ENCODE results near the gene PTPN1.
A peak's percentile ranks its signal among the peaks of the same experiment; 100 is the strongest.
"Not testable (repeated sequence)": the region's sequence is repeated elsewhere in the genome, so short reads cannot be mapped to it uniquely, and the experiment has no call there.

Gene PTPN1

DNA sequence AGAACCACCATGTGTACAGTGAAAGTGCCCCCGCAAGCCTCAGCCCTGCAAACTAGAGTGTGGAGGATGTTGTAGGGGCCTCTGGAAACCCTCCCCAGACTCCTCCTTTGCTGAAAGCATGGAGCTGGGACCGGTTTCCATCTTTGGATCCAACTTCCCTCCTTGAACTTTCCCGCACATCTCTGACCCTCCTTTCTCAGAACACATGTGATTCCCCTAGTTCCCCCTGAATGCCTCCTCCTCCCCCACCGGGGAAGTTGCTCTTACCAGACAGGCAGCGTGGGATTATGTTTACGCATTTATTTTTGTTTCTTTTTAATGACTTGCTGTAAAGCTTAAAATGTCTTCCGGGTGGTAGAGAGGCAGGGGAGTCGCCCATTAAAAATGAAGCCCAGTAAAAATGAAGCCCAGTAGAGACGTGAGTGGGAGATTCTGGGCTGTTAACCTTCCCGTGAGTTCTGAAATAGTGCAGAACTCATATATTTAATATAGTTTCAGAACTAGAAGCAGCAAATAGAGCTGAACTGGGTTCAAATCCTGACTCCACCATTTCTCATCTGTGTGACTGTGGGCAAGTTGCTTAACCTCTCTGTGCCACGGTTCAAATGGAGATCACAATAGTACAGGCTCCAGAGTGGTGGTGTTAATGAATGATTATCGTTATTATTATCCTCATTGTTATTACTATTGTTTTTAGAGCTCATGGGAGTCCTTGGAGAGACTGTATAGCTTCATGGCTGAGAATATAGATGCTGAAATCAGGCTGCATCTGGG lies 8.0 kb upstream of the PTPN1 start:
- Histone ChIP-seq H3K27me3 (ENCODE audit: control insufficient read depth, insufficient read depth, low read length) (no peaks in the 10 kb centered on the region), H3K9me3 (ENCODE audit: control insufficient read depth, insufficient read depth, low read depth, low read length) (no peaks in the 10 kb centered on the region), H3K4me1 (ENCODE audit: control insufficient read depth, insufficient read depth, low read length) (peaks cover 7% of the 10 kb centered on the region), H3K27ac (ENCODE audit: low read depth, low read length) (no peak overlapping the region), H3K9ac (ENCODE audit: low read length) (no peak overlapping the region), H3K4me3 (ENCODE audit: low read depth, low read length) (no peak overlapping the region), H3K36me3 (ENCODE audit: control insufficient read depth, insufficient read depth, low read length) (no peaks in the 10 kb centered on the region)

DNA sequence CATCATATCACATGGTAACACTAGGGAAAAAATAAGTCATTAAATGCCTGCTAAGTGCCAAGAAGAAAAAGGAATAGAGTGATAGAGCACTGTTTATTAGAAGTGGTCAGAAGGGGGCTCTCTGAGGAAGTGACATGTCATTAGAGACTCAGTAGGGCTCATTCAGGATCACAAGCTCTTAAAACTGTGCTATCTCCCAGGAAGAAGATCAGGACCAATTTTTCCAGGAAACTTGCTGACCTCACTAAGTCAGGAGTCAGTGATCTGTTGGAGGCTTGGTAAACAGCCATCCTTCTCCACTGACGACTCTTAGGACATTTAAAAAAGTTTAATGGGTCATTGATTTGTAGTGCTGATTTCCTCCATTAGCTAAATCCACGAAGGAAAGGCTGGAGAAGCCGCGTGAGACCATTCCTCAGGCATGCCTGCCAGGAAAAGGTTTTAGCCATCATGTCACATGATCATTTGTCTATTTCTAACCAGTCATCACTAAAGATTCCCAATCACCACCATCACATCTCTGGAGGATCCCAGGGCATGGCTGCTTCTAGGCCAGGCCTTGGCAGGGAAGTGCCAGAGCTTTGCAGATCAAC lies 5.9 kb upstream of the PTPN1 start:
- H3K36me3 ChIP-seq (ENCODE audit: control insufficient read depth, insufficient read depth, low read length): no peaks in the 10 kb centered on the region
- no peak overlapping the region for H3K27ac ChIP-seq (ENCODE audit: low read depth, low read length)
- no peaks in the 10 kb centered on the region for H3K9me3 ChIP-seq (ENCODE audit: control insufficient read depth, insufficient read depth, low read depth, low read length)
- no peaks in the 10 kb centered on the region for H3K27me3 ChIP-seq (ENCODE audit: control insufficient read depth, insufficient read depth, low read length)
- H3K4me1 ChIP-seq (ENCODE audit: control insufficient read depth, insufficient read depth, low read length): peaks cover 8% of the 10 kb centered on the region
- H3K4me3 ChIP-seq (ENCODE audit: low read depth, low read length): no peak overlapping the region
- H3K9ac ChIP-seq (ENCODE audit: low read length): no peak overlapping the region

DNA sequence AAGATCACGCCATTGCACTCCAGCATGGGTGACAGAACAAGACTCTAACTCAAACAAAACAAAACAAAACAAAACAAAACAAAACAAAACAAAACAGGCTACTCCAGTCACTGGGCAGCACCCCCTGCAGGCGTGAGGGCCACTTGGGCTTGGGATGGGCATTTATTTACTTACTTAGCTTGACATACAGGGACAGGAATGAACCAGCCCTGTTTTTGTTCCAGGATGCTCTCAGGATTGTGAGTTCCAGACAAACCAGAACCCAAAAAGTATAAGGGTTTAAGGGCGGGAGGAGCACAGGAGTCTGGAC lies 4.0 kb upstream of the PTPN1 start:
- no peaks in the 10 kb centered on the region for H3K36me3 ChIP-seq (ENCODE audit: control insufficient read depth, insufficient read depth, low read length)
- no peaks in the 10 kb centered on the region for H3K9me3 ChIP-seq (ENCODE audit: control insufficient read depth, insufficient read depth, low read depth, low read length)
- H3K27ac ChIP-seq (ENCODE audit: low read depth, low read length): no peak overlapping the region
- H3K4me3 ChIP-seq (ENCODE audit: low read depth, low read length): no peak overlapping the region
- peaks cover 14% of the 10 kb centered on the region for H3K4me1 ChIP-seq (ENCODE audit: control insufficient read depth, insufficient read depth, low read length)
- H3K27me3 ChIP-seq (ENCODE audit: control insufficient read depth, insufficient read depth, low read length): no peaks in the 10 kb centered on the region
- no peak overlapping the region for H3K9ac ChIP-seq (ENCODE audit: low read length)

DNA sequence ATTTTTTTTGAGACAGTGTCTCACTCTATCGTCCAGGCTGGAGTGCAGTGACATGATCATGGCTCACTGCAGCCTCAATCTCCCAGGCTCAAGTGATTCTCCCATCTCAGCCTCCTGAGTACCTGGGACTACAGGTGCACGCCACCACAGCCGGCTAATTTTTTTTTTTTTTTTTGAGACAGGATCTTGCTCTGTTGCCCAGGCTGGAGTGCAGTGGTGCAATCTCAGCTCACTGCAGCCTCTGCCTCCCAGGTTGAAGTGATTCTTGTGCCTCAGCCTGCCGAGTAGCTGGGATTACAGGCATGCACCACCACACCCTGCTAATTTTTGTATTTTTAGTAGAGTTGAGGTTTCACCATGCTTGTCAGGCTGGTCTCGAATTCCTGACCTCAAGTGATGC lies 2.4 kb upstream of the PTPN1 start:
- H3K4me1 ChIP-seq (ENCODE audit: control insufficient read depth, insufficient read depth, low read length): peaks cover 26% of the 10 kb centered on the region
- H3K36me3 ChIP-seq (ENCODE audit: control insufficient read depth, insufficient read depth, low read length); H3K9me3 ChIP-seq (ENCODE audit: control insufficient read depth, insufficient read depth, low read depth, low read length); H3K9ac ChIP-seq (ENCODE audit: low read length); H3K27me3 ChIP-seq (ENCODE audit: control insufficient read depth, insufficient read depth, low read length); H3K4me3 ChIP-seq (ENCODE audit: low read depth, low read length); H3K27ac ChIP-seq (ENCODE audit: low read depth, low read length): not testable (repeated sequence)

DNA sequence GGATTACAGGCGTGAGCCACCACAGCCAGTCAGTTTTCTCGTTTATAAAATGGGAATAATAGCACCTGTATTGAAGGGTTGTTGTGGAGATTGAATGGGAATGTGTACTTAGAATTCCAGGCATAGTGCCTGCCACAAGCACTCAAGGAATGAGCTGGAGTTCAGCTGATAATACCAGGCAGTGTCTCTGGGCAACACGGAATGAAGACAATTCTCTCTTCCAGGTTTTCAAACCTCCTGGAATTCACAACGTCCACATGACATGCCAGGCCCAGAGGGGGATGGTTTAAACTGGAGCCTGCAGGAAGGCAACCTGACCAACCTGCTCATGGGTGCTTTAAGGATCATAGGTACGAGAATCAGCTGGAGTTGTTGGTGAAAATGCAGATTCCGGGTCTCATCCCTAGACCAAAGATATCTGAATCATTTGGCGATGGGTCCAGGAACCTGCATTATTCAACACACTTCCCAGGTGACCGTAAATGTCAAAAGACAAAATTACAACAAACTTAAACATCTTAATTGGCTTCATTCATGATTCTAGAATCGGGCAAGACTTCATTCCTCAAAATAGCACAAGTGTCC lies 1.9 kb upstream of the PTPN1 start:
- peaks cover 28% of the 10 kb centered on the region for H3K4me1 ChIP-seq (ENCODE audit: control insufficient read depth, insufficient read depth, low read length)
- H3K27me3 ChIP-seq (ENCODE audit: control insufficient read depth, insufficient read depth, low read length): no peaks in the 10 kb centered on the region
- no peaks in the 10 kb centered on the region for H3K9me3 ChIP-seq (ENCODE audit: control insufficient read depth, insufficient read depth, low read depth, low read length)
- H3K36me3 ChIP-seq (ENCODE audit: control insufficient read depth, insufficient read depth, low read length): no peaks in the 10 kb centered on the region
- H3K4me3 ChIP-seq (ENCODE audit: low read depth, low read length): no peak overlapping the region
- no peak overlapping the region for H3K9ac ChIP-seq (ENCODE audit: low read length)
- no peak overlapping the region for H3K27ac ChIP-seq (ENCODE audit: low read depth, low read length)

DNA sequence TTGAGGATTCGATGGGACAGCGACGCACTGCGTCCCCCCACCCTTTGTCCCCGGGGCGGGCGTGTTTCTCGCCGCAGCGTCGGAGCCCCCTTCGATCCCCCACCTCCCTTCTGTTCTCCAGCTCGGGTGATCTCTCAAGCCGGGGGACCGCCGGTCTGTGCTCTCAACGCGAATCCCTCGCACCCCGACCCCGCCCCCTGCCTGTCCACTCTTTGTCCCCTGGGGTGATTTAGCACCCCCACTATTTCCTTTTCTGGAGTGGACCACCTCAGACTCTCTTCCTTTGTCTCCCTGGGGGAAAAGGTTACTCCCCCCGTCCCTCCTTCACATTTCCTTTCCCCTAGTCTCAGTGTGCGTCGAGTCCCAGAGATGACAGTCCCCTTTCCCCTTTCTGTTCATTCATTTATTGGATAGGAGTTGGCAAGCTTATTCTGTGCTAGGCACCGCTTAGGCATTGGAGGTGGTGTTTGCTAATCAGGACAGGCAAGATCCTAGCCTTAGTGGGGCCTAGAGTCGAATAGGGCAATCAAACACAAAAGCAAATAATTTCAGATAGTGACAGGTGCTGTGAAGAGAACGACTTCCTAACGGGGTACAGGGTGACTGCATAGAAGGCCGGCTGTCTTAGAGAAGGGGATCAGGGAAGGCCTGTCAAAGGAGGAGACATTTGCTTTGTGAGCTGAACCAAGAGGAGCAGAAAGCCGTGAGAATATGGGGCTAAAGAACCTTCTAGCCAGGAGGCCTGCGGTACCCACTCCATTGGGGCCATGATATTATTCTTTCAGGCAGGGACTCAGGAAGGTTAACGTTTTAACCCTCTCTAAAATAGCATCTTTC lies 741 bp downstream of the PTPN1 start:
- H3K9ac ChIP-seq (ENCODE audit: low read length): peak overlapping the region; percentile 96
- H3K36me3 ChIP-seq (ENCODE audit: control insufficient read depth, insufficient read depth, low read length): no peaks in the 10 kb centered on the region
- H3K27ac ChIP-seq (ENCODE audit: low read depth, low read length): peak overlapping the region; percentile 74; the same call in 1 of the 2 replicates
- no peaks in the 10 kb centered on the region for H3K9me3 ChIP-seq (ENCODE audit: control insufficient read depth, insufficient read depth, low read depth, low read length)
- peaks cover 21% of the 10 kb centered on the region; the same call in 1 of the 2 replicates for H3K4me1 ChIP-seq (ENCODE audit: control insufficient read depth, insufficient read depth, low read length)
- H3K27me3 ChIP-seq (ENCODE audit: control insufficient read depth, insufficient read depth, low read length): no peaks in the 10 kb centered on the region
- H3K4me3 ChIP-seq (ENCODE audit: low read depth, low read length): peak overlapping the region; percentile 95

DNA sequence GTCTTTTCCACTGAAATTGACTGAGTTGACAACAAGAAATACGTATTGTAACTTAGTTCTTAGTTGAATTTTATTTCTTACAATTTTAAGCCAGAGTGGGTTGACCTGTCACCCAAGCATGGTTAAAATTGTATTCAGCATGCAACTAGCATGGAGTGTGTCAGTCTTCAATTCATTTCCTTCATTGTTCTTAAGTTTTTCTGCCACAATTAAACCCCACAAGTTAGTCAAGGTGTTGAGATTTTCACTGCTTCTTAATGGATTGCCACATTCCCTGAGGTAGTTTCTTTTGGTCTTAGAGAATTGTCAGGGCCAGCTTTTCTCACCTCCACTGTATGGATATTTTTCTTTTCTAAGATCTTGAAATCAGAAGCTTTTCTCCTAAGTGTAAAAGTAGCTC lies 2.1 kb downstream of the PTPN1 start:
- no peaks in the 10 kb centered on the region for H3K9me3 ChIP-seq (ENCODE audit: control insufficient read depth, insufficient read depth, low read depth, low read length)
- H3K27me3 ChIP-seq (ENCODE audit: control insufficient read depth, insufficient read depth, low read length): no peaks in the 10 kb centered on the region
- no peak overlapping the region for H3K27ac ChIP-seq (ENCODE audit: low read depth, low read length)
- peak overlapping the region; percentile 36 for H3K9ac ChIP-seq (ENCODE audit: low read length)
- peak overlapping the region; percentile 95; the same call in 1 of the 2 replicates for H3K4me3 ChIP-seq (ENCODE audit: low read depth, low read length)
- no peaks in the 10 kb centered on the region for H3K36me3 ChIP-seq (ENCODE audit: control insufficient read depth, insufficient read depth, low read length)
- H3K4me1 ChIP-seq (ENCODE audit: control insufficient read depth, insufficient read depth, low read length): peaks cover 21% of the 10 kb centered on the region; the same call in 1 of the 2 replicates

DNA sequence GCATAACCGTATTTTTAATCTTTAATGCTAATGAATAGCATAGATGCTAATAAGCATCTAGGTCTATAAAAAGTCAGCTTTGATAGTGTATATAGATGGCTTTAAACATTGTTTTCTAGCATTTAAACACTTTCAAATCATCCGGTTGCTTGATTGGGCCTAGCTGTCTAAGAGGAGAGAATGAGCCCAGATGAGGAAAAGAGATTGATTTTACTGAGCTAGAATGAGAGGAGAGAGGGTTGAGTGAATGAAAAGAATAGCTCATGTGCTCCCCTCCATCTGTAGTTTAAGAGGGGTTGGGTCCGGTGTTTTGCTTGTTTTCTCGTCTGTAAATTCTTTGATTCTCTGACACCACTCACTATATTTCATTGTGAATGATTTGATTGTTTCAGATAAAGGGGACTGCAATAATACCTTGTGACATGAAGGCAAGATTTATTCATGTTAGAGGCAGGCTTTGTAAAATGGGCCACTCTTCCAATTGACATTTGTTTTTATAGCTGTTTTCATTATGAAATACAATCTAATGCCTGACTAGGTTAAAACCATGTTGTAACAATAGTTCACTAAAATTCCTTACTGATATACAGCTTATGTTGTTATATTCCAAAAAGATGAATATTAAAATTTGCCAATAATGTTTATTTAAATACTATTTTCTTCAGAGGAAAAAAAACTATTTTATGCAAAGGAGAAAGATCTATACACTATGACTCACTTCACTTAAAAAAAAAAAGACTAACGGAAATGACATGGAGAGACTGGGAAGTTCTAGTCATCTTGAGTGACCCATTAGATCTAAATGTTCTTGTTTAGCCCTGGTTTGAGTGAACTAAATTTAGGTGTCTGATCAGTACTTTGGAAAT lies 3.2 kb downstream of the PTPN1 start:
- no peak overlapping the region for H3K27ac ChIP-seq (ENCODE audit: low read depth, low read length)
- no peaks in the 10 kb centered on the region for H3K9me3 ChIP-seq (ENCODE audit: control insufficient read depth, insufficient read depth, low read depth, low read length)
- no peaks in the 10 kb centered on the region for H3K36me3 ChIP-seq (ENCODE audit: control insufficient read depth, insufficient read depth, low read length)
- H3K4me3 ChIP-seq (ENCODE audit: low read depth, low read length): no peak overlapping the region
- H3K4me1 ChIP-seq (ENCODE audit: control insufficient read depth, insufficient read depth, low read length): peaks cover 22% of the 10 kb centered on the region; the same call in 1 of the 2 replicates
- H3K9ac ChIP-seq (ENCODE audit: low read length): no peak overlapping the region
- H3K27me3 ChIP-seq (ENCODE audit: control insufficient read depth, insufficient read depth, low read length): no peaks in the 10 kb centered on the region

DNA sequence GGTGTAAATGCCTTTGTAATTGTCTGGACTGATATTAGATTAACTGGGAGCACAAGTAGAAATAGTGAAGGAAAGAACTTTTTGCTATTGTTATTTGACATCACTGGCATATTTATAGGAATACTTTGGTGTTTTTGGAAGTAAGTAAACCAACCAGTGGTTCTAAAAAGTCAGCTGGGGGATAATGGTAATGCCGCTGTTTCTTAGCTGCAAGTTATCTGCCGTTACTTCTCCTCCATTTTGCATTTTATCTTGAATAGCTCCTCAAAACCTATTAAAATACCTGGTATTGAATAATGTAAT lies 3.8 kb downstream of the PTPN1 start:
- H3K36me3 ChIP-seq (ENCODE audit: control insufficient read depth, insufficient read depth, low read length): no peaks in the 10 kb centered on the region

DNA sequence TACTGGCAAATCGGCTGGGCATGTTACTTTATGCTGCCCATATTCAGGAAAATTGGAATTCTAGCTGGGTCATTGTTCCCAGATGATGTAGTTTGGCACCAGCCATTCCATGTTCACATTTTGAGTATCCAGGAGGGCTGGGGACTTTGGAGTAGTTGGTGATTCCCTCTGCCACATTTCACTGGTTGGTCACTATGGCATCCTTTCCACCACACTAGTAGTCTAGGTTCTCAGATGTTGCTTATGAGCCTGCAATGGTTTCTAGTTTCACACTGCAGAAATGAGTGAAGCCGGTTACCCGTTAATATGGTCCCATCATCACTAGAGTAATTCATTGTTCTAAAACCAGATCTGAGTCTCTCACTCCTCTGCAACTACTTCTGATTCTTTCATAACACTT lies 4.6 kb downstream of the PTPN1 start:
- H3K27me3 ChIP-seq (ENCODE audit: control insufficient read depth, insufficient read depth, low read length): no peaks in the 10 kb centered on the region
- H3K4me1 ChIP-seq (ENCODE audit: control insufficient read depth, insufficient read depth, low read length): peaks cover 20% of the 10 kb centered on the region; the same call in 1 of the 2 replicates
- H3K9ac ChIP-seq (ENCODE audit: low read length): no peak overlapping the region
- no peak overlapping the region for H3K4me3 ChIP-seq (ENCODE audit: low read depth, low read length)
- H3K9me3 ChIP-seq (ENCODE audit: control insufficient read depth, insufficient read depth, low read depth, low read length): no peaks in the 10 kb centered on the region
- H3K36me3 ChIP-seq (ENCODE audit: control insufficient read depth, insufficient read depth, low read length): no peaks in the 10 kb centered on the region
- H3K27ac ChIP-seq (ENCODE audit: low read depth, low read length): no peak overlapping the region

More for the DNA sequence above, 3.8 kb downstream of the PTPN1 start:
- no peaks in the 10 kb centered on the region for H3K27me3 ChIP-seq (ENCODE audit: control insufficient read depth, insufficient read depth, low read length)
- H3K9ac ChIP-seq (ENCODE audit: low read length): no peak overlapping the region
- no peak overlapping the region for H3K4me3 ChIP-seq (ENCODE audit: low read depth, low read length)
- H3K27ac ChIP-seq (ENCODE audit: low read depth, low read length): no peak overlapping the region
- H3K9me3 ChIP-seq (ENCODE audit: control insufficient read depth, insufficient read depth, low read depth, low read length): no peaks in the 10 kb centered on the region
- H3K4me1 ChIP-seq (ENCODE audit: control insufficient read depth, insufficient read depth, low read length): peaks cover 25% of the 10 kb centered on the region; the same call in 1 of the 2 replicates

Measured in HUES6 (cell line).